ENCODE results near the gene FOXJ1.
"Not testable (repeated sequence)": the region's sequence is repeated elsewhere in the genome, so short reads cannot be mapped to it uniquely, and the experiment has no call there.

FOXJ1 gene
- total RNA-seq = 0 to 0.77 (median 0) reads per million in 17 experiments

- DNase-seq = peak; percentile 91 to 93 (median 92)
These were observed at the start of gene FOXJ1 for GRCh38 chr17:76141212-76142038. Gene FOXJ1, minus strand, starts transcription at chr17:76141245. Its CDS starts 850 bp downstream, at chr17:76140395.

- DNase-seq = no peak
These were observed 48.7 kb upstream of the FOXJ1 start for GRCh38 chr17:76189741-76190140.

- no peak for DNase-seq
These were observed 48.2 kb upstream of the FOXJ1 start for GRCh38 chr17:76189247-76189646.

GRCh38 chr17:76188213-76189016, 47.4 kb upstream of the FOXJ1 start:
- DNase-seq = no peak

- DNase-seq = not testable (repeated sequence)
These were observed 45.7 kb upstream of the FOXJ1 start for GRCh38 chr17:76186774-76187173.

- no peak for DNase-seq
These were observed 43.2 kb upstream of the FOXJ1 start for GRCh38 chr17:76184290-76184689.

- peak; percentile 91 to 97 (median 93) for DNase-seq
These were observed 41.1 kb upstream of the FOXJ1 start for GRCh38 chr17:76182016-76182764.

- peak in 3 of 4 experiments; percentile 27 to 31 (median 29) for DNase-seq
These were observed 38.7 kb upstream of the FOXJ1 start for GRCh38 chr17:76179496-76180467.

- peak in 2 of 4 experiments; percentile 5 to 31 for DNase-seq
These were observed 37.1 kb upstream of the FOXJ1 start for GRCh38 chr17:76178124-76178523.

GRCh38 chr17:76176701-76177574, 35.9 kb upstream of the FOXJ1 start:
- DNase-seq = no peak

GRCh38 chr17:76174037-76174436, 33.0 kb upstream of the FOXJ1 start:
- no peak for DNase-seq

- DNase-seq = no peak
These were observed 32.4 kb upstream of the FOXJ1 start for GRCh38 chr17:76173474-76173873.

GRCh38 chr17:76171706-76172105, 30.7 kb upstream of the FOXJ1 start:
- DNase-seq = no peak

GRCh38 chr17:76170114-76170513, 29.1 kb upstream of the FOXJ1 start:
- DNase-seq = no peak

- DNase-seq = no peak
These were observed 25.9 kb upstream of the FOXJ1 start for GRCh38 chr17:76166906-76167305.

- DNase-seq = peak; percentile 22 to 46 (median 34)
These were observed 25.1 kb upstream of the FOXJ1 start for GRCh38 chr17:76166168-76166567.

GRCh38 chr17:76164331-76164730, 23.3 kb upstream of the FOXJ1 start:
- DNase-seq = no peak

- DNase-seq = no peak
These were observed 22.9 kb upstream of the FOXJ1 start for GRCh38 chr17:76163919-76164318.

- DNase-seq = no peak
These were observed 20.7 kb upstream of the FOXJ1 start for GRCh38 chr17:76161619-76162266.
